ENCODE data around the gene PER2. TPM values are rescaled to one million over a fixed set of nuclear protein-coding genes. Genes with fewer than 3 reads are reported as not detected.

The PER2 gene
- total and polyA plus RNA-seq, 2 donors (not counting 1 experiment from before 2014, with no cell fraction given) = 3.2 to 12.6 TPM

DNA sequence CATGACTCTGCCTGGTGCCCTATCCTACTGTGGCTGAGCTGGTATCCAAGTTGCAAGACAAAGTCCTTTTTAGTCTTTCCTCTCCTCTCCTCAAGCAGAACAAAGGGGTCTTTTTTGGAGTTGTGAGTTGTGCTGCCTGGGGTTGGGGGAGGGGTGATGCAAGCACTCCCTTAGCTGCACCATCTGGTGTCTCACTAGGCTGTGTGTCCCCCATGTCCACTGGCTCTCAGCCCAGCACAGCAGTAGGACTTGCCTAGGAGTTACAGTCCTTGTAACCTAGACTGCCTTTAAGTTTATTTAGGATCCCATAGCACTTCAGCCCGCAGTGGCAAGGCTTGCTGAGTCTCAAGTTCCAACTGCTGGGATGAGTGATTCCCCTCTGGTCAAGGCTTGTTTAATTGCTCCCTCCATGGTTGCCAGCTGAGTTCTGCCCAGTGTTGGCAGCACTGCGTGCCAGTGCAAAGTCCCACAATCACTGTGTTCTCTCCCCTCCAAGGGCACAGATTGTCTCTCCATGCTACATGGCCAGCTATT is 71.7 kb downstream of the PER2 start:
- Mint-ChIP-seq H3K27me3 (peaks cover 27% of the 10 kb centered on the region), H3K4me3 (no peak overlapping the region), H3K4me1 (no peaks in the 10 kb centered on the region), H3K27ac (no peak overlapping the region), H3K9me3 (ENCODE audit: insufficient read depth) (no peaks in the 10 kb centered on the region)
- H2AFZ ChIP-seq (ENCODE audit: insufficient read depth, low read depth, low read length, poor library complexity, severe bottlenecking) = no peak overlapping the region
- intact Hi-C loops (cut with micrococcal nuclease) = no loop called here
- no peak overlapping the region for H3K27ac ChIP-seq (ENCODE audit: low read length in 2 of 2)
- H3K4me2 ChIP-seq (replicated peaks; ENCODE audit: low read depth, low read length, poor library complexity, severe bottlenecking) = no peak overlapping the region
- no peak for DNase-seq
- ChIA-PET POLR2A (no interaction called here), CTCF (no interaction called here)
- peaks cover 0 to 19% (median 16%) of the 10 kb centered on the region in 4 experiments for H3K27me3 ChIP-seq (replicated peaks in 1 of 4; ENCODE audit: control extremely low read depth in 1 of 4, control insufficient read depth in 3 of 4, insufficient read depth in 4 of 4, low read length in 3 of 4)
- no peak for ATAC-seq (ENCODE audit: low read depth)
- H4K20me1 ChIP-seq (ENCODE audit: control insufficient read depth, insufficient read depth, low read length, poor library complexity, severe bottlenecking) = no peaks in the 10 kb centered on the region
- H3K36me3 ChIP-seq (replicated peaks in 1 of 2; ENCODE audit: control extremely low read depth in 1 of 2, control insufficient read depth in 1 of 2, extremely low read depth in 1 of 2, insufficient read depth in 2 of 2, low read length in 1 of 2) = no peaks in the 10 kb centered on the region
- H3K9ac ChIP-seq (ENCODE audit: low read length) = no peak overlapping the region
- no peak overlapping the region for H3K4me3 ChIP-seq (ENCODE audit: control extremely low read depth in 1 of 5, extremely low read depth in 1 of 5, insufficient read depth in 1 of 5, low read depth in 2 of 5, low read length in 4 of 5)
- WGBS (ENCODE audit: insufficient coverage) = 100% methylated on average over 2 of the region's 2 CpGs
- H3K9me3 ChIP-seq (ENCODE audit: control extremely low read depth in 1 of 3, control insufficient read depth in 2 of 3, insufficient read depth in 1 of 3, low read length in 2 of 3) = peaks cover 0 to 4% (median 0%) of the 10 kb centered on the region in 3 donors
- TF ChIP-seq EZH2 (IDR thresholded peaks at IDR 0.05; ENCODE audit: borderline replicate concordance, insufficient read depth, low read depth, low read length, poor library complexity, severe bottlenecking) = no peak
- TF ChIP-seq, protein P1, sequence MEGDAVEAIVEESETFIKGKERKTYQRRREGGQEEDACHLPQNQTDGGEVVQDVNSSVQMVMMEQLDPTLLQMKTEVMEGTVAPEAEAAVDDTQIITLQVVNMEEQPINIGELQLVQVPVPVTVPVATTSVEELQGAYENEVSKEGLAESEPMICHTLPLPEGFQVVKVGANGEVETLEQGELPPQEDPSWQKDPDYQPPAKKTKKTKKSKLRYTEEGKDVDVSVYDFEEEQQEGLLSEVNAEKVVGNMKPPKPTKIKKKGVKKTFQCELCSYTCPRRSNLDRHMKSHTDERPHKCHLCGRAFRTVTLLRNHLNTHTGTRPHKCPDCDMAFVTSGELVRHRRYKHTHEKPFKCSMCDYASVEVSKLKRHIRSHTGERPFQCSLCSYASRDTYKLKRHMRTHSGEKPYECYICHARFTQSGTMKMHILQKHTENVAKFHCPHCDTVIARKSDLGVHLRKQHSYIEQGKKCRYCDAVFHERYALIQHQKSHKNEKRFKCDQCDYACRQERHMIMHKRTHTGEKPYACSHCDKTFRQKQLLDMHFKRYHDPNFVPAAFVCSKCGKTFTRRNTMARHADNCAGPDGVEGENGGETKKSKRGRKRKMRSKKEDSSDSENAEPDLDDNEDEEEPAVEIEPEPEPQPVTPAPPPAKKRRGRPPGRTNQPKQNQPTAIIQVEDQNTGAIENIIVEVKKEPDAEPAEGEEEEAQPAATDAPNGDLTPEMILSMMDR (IDR thresholded peaks at IDR 0.05) = no peak
- no peaks in the 10 kb centered on the region for H3K79me2 ChIP-seq (ENCODE audit: control insufficient read depth, insufficient read depth, low read length)
- no peaks in the 10 kb centered on the region for H3K4me1 ChIP-seq (ENCODE audit: control insufficient read depth in 2 of 2, insufficient read depth in 2 of 2, low read length in 2 of 2)

DNA sequence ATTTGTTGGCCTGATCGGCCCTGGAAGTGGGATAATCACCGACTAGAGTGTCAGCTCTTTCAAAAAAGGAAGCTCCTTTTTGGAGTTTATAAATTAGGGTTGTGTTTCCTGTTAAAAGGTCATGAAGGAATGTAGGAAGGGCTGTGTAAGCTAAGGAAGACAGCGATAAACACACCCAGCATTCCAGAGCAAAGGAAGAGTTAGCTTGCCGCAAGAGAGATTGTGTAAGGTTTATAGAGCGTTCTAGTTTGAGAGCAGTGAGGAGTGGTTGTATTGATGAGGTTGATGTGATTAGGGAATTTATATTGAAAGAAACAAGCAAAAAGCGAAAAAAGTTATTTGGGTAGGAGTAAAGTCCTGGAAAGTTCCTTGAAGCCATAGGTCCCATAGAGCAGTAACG is 81.4 kb downstream of the PER2 start:
- Histone ChIP-seq H3K36me3 (replicated peaks in 1 of 2; ENCODE audit: control extremely low read depth in 1 of 2, control insufficient read depth in 1 of 2, extremely low read depth in 1 of 2, insufficient read depth in 2 of 2, low read length in 1 of 2) (no peaks in the 10 kb centered on the region), H3K4me3 (ENCODE audit: control extremely low read depth in 1 of 5, extremely low read depth in 1 of 5, insufficient read depth in 1 of 5, low read depth in 2 of 5, low read length in 4 of 5) (no peak overlapping the region), H2AFZ (ENCODE audit: insufficient read depth, low read depth, low read length, poor library complexity, severe bottlenecking) (no peak overlapping the region), H4K20me1 (ENCODE audit: control insufficient read depth, insufficient read depth, low read length, poor library complexity, severe bottlenecking) (peaks cover 9% of the 10 kb centered on the region), H3K27me3 (replicated peaks in 1 of 4; ENCODE audit: control extremely low read depth in 1 of 4, control insufficient read depth in 3 of 4, insufficient read depth in 4 of 4, low read length in 3 of 4) (peaks cover 0 to 8% (median 4%) of the 10 kb centered on the region in 4 experiments), H3K4me2 (replicated peaks; ENCODE audit: low read depth, low read length, poor library complexity, severe bottlenecking) (no peak overlapping the region), H3K4me1 (ENCODE audit: control insufficient read depth in 2 of 2, insufficient read depth in 2 of 2, low read length in 2 of 2) (peaks cover 14 to 19% of the 10 kb centered on the region in 2 donors), H3K9ac (ENCODE audit: low read length) (no peak overlapping the region), H3K79me2 (ENCODE audit: control insufficient read depth, insufficient read depth, low read length) (peaks cover 11% of the 10 kb centered on the region), H3K27ac (ENCODE audit: low read length in 2 of 2) (no peak overlapping the region), H3K9me3 (ENCODE audit: control extremely low read depth in 1 of 3, control insufficient read depth in 2 of 3, insufficient read depth in 1 of 3, low read length in 2 of 3) (peaks cover 0 to 3% (median 0%) of the 10 kb centered on the region in 3 donors)
- DNase-seq = no peak
- Mint-ChIP-seq H3K27ac (no peak overlapping the region), H3K4me1 (peaks cover 20% of the 10 kb centered on the region), H3K27me3 (no peaks in the 10 kb centered on the region), H3K4me3 (no peak overlapping the region), H3K9me3 (ENCODE audit: insufficient read depth) (no peaks in the 10 kb centered on the region)
- intact Hi-C loops (cut with micrococcal nuclease) = no loop called here
- ChIA-PET CTCF (interaction anchor here (1.0 kb wide), 1 partner anchor 56 kb away, joined by 3 read pairs; no protein-coding TSS in a partner anchor), POLR2A (no interaction called here)
- TF ChIP-seq, protein P1 (IDR thresholded peaks at IDR 0.05) = no peak
- TF ChIP-seq EZH2 (IDR thresholded peaks at IDR 0.05; ENCODE audit: borderline replicate concordance, insufficient read depth, low read depth, low read length, poor library complexity, severe bottlenecking) = no peak
- WGBS (ENCODE audit: insufficient coverage) = 80% methylated on average over 5 of the region's 7 CpGs
- ATAC-seq (ENCODE audit: low read depth) = no peak

All from B cell (primary cell).